K562 (cell line): Measurements from ENCODE around the gene VASH1. TPM values are rescaled to one million over a fixed set of nuclear protein-coding genes. Genes with fewer than 3 reads are reported as not detected.
A peak's percentile ranks its signal among the peaks of the same experiment; 100 is the strongest.

Experiments used
- CEBPB ChIP-seq: fragments of 450-650 bp; IDR thresholded peaks from 2 replicates; pipeline ENCODE4 v1.6.1; 2016; ENCODE audit warnings: missing genetic modification characterization, missing compliant biosample characterization
- LCOR ChIP-seq: sonication (generic); formaldehyde crosslinking; IDR thresholded peaks from 2 replicates; pipeline ENCODE4 v1.8.0; 2022; ENCODE audit warnings: mild to moderate bottlenecking, missing genetic modification reagents
- MIER1 ChIP-seq: fragments of 450-650 bp; IDR thresholded peaks from 2 replicates; pipeline ENCODE4 v1.6.1; 2016; ENCODE audit warnings: antibody characterized with exemption, mild to moderate bottlenecking, low read depth
- NFRKB ChIP-seq: fragments of 450-650 bp; IDR thresholded peaks from 2 replicates; pipeline ENCODE4 v1.6.1; 2016; ENCODE audit warnings: low read depth
- PHF20 ChIP-seq: fragments of 450-650 bp; IDR thresholded peaks from 2 replicates; pipeline ENCODE4 v1.6.1; 2018; ENCODE audit not compliant: partially characterized antibody
- PRPF4 ChIP-seq: fragments of 200-400 bp; formaldehyde crosslinking; IDR thresholded peaks from one replicate; pipeline ENCODE4 v1.6.1; 2017; ENCODE audit warnings: low read length, low read depth, mild to moderate bottlenecking; ENCODE audit not compliant: insufficient read depth, poor library complexity, severe bottlenecking
- RBFOX2 ChIP-seq: fragments of 200-400 bp; formaldehyde crosslinking; IDR thresholded peaks from 2 replicates; pipeline ENCODE4 v1.6.1; 2017; ENCODE audit warnings: low read depth, mild to moderate bottlenecking, low read length, moderate library complexity
- RFX5 ChIP-seq: IDR thresholded peaks from 2 replicates; pipeline ENCODE4 v1.6.1; 2011; ENCODE audit warnings: low read depth, mild to moderate bottlenecking, improper control_type of control experiment, low read length
- SMARCC2 ChIP-seq: fragments of 450-650 bp; IDR thresholded peaks from 2 replicates; pipeline ENCODE4 v1.6.1; 2017; ENCODE audit warnings: antibody characterized with exemption, moderate library complexity, mild to moderate bottlenecking, low read depth
- SRF ChIP-seq, 2 experiments: fragments of 250-450, 450-650 bp in 1 of 2; sonication (Bioruptor Pico) in 1 of 2; sonication (generic) in 1 of 2; formaldehyde crosslinking; IDR thresholded peaks; 2 replicates each; pipeline versions ENCODE4 v1.5.0 to v1.5.1; 2020 to 2022; ENCODE audit warnings: mild to moderate bottlenecking in 1 of 2, missing genetic modification reagents in 1 of 2
- TAF15 ChIP-seq: fragments of 200-400 bp; formaldehyde crosslinking; IDR thresholded peaks from 2 replicates; pipeline ENCODE4 v1.6.1; 2017; ENCODE audit warnings: mild to moderate bottlenecking, low read depth, low read length, moderate library complexity
- TOE1 ChIP-seq, 2 experiments: fragments of 450-650 bp in 1 of 2; sonication (generic) in 1 of 2; formaldehyde crosslinking in 1 of 2; IDR thresholded peaks; 2 replicates each; pipeline versions ENCODE4 v1.7.1 to v1.8.0; 2016 to 2022; ENCODE audit warnings: borderline replicate concordance in 2 of 2, mild to moderate bottlenecking in 2 of 2, antibody characterized with exemption in 1 of 2, inconsistent platforms in 1 of 2, low read depth in 1 of 2, missing genetic modification reagents in 1 of 2, moderate library complexity in 1 of 2
- ZBTB1 ChIP-seq: sonication (generic); formaldehyde crosslinking; IDR thresholded peaks from 2 replicates; pipeline ENCODE4 v1.8.1; 2023; ENCODE audit warnings: missing genetic modification reagents, low read depth, mild to moderate bottlenecking, borderline replicate concordance
- ZNF224 ChIP-seq: sonication (generic); formaldehyde crosslinking; IDR thresholded peaks from 2 replicates; pipeline ENCODE4 v1.8.0; 2022; ENCODE audit warnings: mild to moderate bottlenecking, missing genetic modification reagents
- ZNF407 ChIP-seq: fragments of 450-650 bp; IDR thresholded peaks from 2 replicates; pipeline ENCODE4 v1.6.1; 2016; ENCODE audit warnings: low read depth
- ZNF707 ChIP-seq: fragments of 250-450 bp; sonication (Bioruptor Pico); conservative IDR thresholded peaks from 2 replicates; pipeline ENCODE4 v1.8.0; 2022; ENCODE audit warnings: inconsistent platforms, mild to moderate bottlenecking, moderate library complexity
- ZNF780A ChIP-seq: fragments of 250-450 bp; sonication (Bioruptor Pico); IDR thresholded peaks from 2 replicates; pipeline ENCODE4 v1.5.0; 2021; ENCODE audit warnings: mild to moderate bottlenecking
- ZZZ3 ChIP-seq: fragments of 450-650 bp; IDR thresholded peaks from 2 replicates; pipeline ENCODE4 v1.6.1; 2016; ENCODE audit warnings: antibody characterized with exemption, mild to moderate bottlenecking, moderate library complexity
- polyA plus RNA-seq, 8 experiments: library from polyadenylated mRNA; depleted of rRNA in 4 of 8; stranded (reverse) in 5 of 8; unstranded in 3 of 8; fragments of >200 nt; fragmentation: Nextera tagmentation in 2 of 8; fragmentation: Illumina TruSeq in 1 of 8; extraction: Ambion mirVana in 2 of 8; extraction: Trizol in 1 of 8; gene quantifications; 2 replicates each; pipeline versions ENCODE4 v1.2.1 to v1.2.3, GENCODE V29; 2011 to 2014; ENCODE audit warnings: inconsistent platforms in 1 of 8, missing spikeins in 1 of 8
- total RNA-seq, 7 experiments: library from RNA; depleted of rRNA in 6 of 7; stranded (reverse); fragments of >200 nt in 6 of 7; fragmentation: Illumina TruSeq in 2 of 7; extraction: Trizol in 2 of 7; gene quantifications; 2 replicates each; pipeline versions ENCODE4 v1.2.1 to v1.2.3, GENCODE V29; 2011 to 2021; ENCODE audit warnings: low replicate concordance in 1 of 7
- TF ChIP-seq, protein P1 (sequence below): fragments of 250-450 bp; sonication (Bioruptor Pico); IDR thresholded peaks from 2 replicates; pipeline ENCODE4 v1.6.1; 2021; ENCODE audit warnings: mild to moderate bottlenecking

The VASH1 gene
- total and polyA plus RNA-seq, 9 of the 15 experiments (the other 6 are each of a cell fraction or from before 2014, with no cell fraction given) = 0.01 to 0.43 (median 0.13) TPM; not detected in 1

GRCh38 chr14:76812422-76813383 is 51.4 kb downstream of the VASH1 start, which contains the start of gene ANGEL1 (continued):
- TF ChIP-seq MIER1 = no peak
- no peak for TF ChIP-seq PHF20
- TF ChIP-seq NFRKB = no peak
- no peak for TF ChIP-seq RFX5
- no peak for TF ChIP-seq SRF (CRISPR knock-in tag; IDR thresholded peaks at IDR 0.05)
- no peak for TF ChIP-seq ZBTB1 (CRISPR knock-in tag)
- TF ChIP-seq ZNF224 (CRISPR knock-in tag) = no peak
- no peak for TF ChIP-seq TAF15
- peak; percentile 88 for TF ChIP-seq PRPF4
- no peak for TF ChIP-seq TOE1 (IDR thresholded peaks at IDR 0.05; ENCODE audit: borderline replicate concordance)
- TF ChIP-seq TOE1 (CRISPR knock-in tag; IDR thresholded peaks at IDR 0.05; ENCODE audit: borderline replicate concordance, low read depth) = no peak
- no peak for TF ChIP-seq ZZZ3
- peak; percentile 91 for TF ChIP-seq RBFOX2
- TF ChIP-seq, protein P1, sequence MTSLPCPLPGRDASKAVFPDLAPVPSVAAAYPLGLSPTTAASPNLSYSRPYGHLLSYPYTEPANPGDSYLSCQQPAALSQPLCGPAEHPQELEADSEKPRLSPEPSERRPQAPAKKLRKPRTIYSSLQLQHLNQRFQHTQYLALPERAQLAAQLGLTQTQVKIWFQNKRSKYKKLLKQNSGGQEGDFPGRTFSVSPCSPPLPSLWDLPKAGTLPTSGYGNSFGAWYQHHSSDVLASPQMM = no peak
- no peak for TF ChIP-seq ZNF407
- TF ChIP-seq SMARCC2 = no peak
- TF ChIP-seq LCOR (CRISPR knock-in tag) = 0 out of 2 replicates have a peak, but pooled peaks have one; percentile 37
- no peak for TF ChIP-seq ZNF780A (CRISPR knock-in tag)
- no peak for TF ChIP-seq CEBPB (tag)
- TF ChIP-seq ZNF707 = no peak
